A673 (cell line): Measurements from ENCODE around the gene MRPL51. TPM values are rescaled to one million over a fixed set of nuclear protein-coding genes. Genes with fewer than 3 reads are reported as not detected.
A peak's percentile ranks its signal among the peaks of the same experiment; 100 is the strongest.

Experiments
- BruUV-seq: library from RNA; stranded (reverse); fragments of 400-500 nt; replicated peaks from 2 replicates; lab custom pipeline; 2021; lab: Mats Ljungman, UMichigan
- CTCF ChIA-PET: fragments of 300-600 bp; sonication (Branson Sonifier 250); formaldehyde crosslinking; loops from one replicate; lab custom pipeline; 2022; ENCODE audit warnings: antibody characterized with exemption; lab: Charles Lee
- POLR2A ChIA-PET: fragments of 300-600 bp; sonication (Branson Sonifier 250); formaldehyde crosslinking; loops from one replicate; lab custom pipeline; 2022; ENCODE audit warnings: antibody characterized with exemption; ENCODE audit not compliant: low non-redundant PET; lab: Charles Lee
- DNase-seq: peaks from one replicate; pipeline ENCODE4 v3.0.0-alpha.2; 2015; ENCODE audit warnings: low spot score
- H3K27ac ChIP-seq: fragments of 200-600 bp; sonication (generic); 2 replicates; pipeline ENCODE4 v1.5.1; 2016; ENCODE audit warnings: mixed run types, low read depth, mild to moderate bottlenecking, mixed read lengths, antibody characterized with exemption, low read length; ENCODE audit not compliant: poor library complexity, severe bottlenecking
- H3K27me3 ChIP-seq: fragments of 200-600 bp; sonication (generic); replicated peaks from 2 replicates; pipeline ENCODE4 v1.6.1; 2017; ENCODE audit warnings: mixed run types, low read depth, mild to moderate bottlenecking, mixed read lengths, antibody characterized with exemption, low read length; ENCODE audit not compliant: insufficient read depth, poor library complexity
- H3K36me3 ChIP-seq: fragments of 200-600 bp; sonication (generic); 2 replicates; pipeline ENCODE4 v1.6.1; 2016; ENCODE audit warnings: mixed run types, mild to moderate bottlenecking, mixed read lengths, antibody characterized with exemption, low read length; ENCODE audit not compliant: insufficient read depth, poor library complexity, severe bottlenecking
- H3K4me1 ChIP-seq: fragments of 200-600 bp; sonication (generic); 2 replicates; pipeline ENCODE4 v1.6.1; 2017; ENCODE audit warnings: mixed run types, mild to moderate bottlenecking, mixed read lengths, antibody characterized with exemption, low read length; ENCODE audit not compliant: insufficient read depth, poor library complexity, severe bottlenecking
- H3K4me3 ChIP-seq: fragments of 200-600 bp; sonication (generic); 2 replicates; pipeline ENCODE4 v1.5.1; 2016; ENCODE audit warnings: low read depth, mixed run types, mild to moderate bottlenecking, mixed read lengths, low read length; ENCODE audit not compliant: poor library complexity, severe bottlenecking
- H3K9me3 ChIP-seq: fragments of 200-600 bp; sonication (generic); 2 replicates; pipeline ENCODE4 v1.6.1; 2016; ENCODE audit warnings: mixed run types, low read depth, mild to moderate bottlenecking, mixed read lengths, antibody characterized with exemption, low read length; ENCODE audit not compliant: poor library complexity, severe bottlenecking
- EZH2 ChIP-seq: fragments of 200-600 bp; sonication (generic); IDR thresholded peaks from 2 replicates; pipeline ENCODE4 v1.6.1; 2017; ENCODE audit warnings: borderline replicate concordance, low read depth, mild to moderate bottlenecking, mixed read lengths, antibody characterized with exemption, low read length; ENCODE audit not compliant: poor library complexity, severe bottlenecking
- intact Hi-C: fragments of 100-400 bp; cut with micrococcal nuclease; formaldehyde crosslinking; loops from one replicate; pipeline ENCODE4 v1.10.0; 2022; ENCODE audit not compliant: unreplicated experiment
- total RNA-seq: library from RNA; stranded (reverse); gene quantifications from 2 replicates; pipeline ENCODE4 v1.2.3, GENCODE V29; 2021
- TF ChIP-seq, protein P1 (sequence below): fragments of 300-800, 200-600 bp; sonication (generic); conservative IDR thresholded peaks from 2 replicates; pipeline ENCODE4 v1.5.1; 2017; ENCODE audit warnings: low read depth, mild to moderate bottlenecking, antibody characterized with exemption, low read length, moderate library complexity, mixed read lengths

The MRPL51 gene
- total RNA-seq, 1 experiment from 2014 or later: 401 TPM

GRCh38 chr12:6534945-6535696 lies 42.1 kb upstream of the MRPL51 start:
- Histone ChIP-seq H3K27me3 (no peaks in the 10 kb centered on the region), H3K4me3 (peak overlapping the region; percentile 84), H3K9me3 (no peaks in the 10 kb centered on the region), H3K36me3 (peaks cover 71% of the 10 kb centered on the region), H3K4me1 (peaks cover 49% of the 10 kb centered on the region), H3K27ac (peak overlapping the region; percentile 96)
- DNase-seq: peak; percentile 81
- no TSS peak for BruUV-seq
- ChIA-PET POLR2A (interaction anchor here (0.6 to 0.7 kb wide), 2 partner anchors 33 to 153 kb away, joined by 3 read pairs; partner anchors contain the start of gene NOP2), CTCF (no interaction called here)
- TF ChIP-seq, protein P1, sequence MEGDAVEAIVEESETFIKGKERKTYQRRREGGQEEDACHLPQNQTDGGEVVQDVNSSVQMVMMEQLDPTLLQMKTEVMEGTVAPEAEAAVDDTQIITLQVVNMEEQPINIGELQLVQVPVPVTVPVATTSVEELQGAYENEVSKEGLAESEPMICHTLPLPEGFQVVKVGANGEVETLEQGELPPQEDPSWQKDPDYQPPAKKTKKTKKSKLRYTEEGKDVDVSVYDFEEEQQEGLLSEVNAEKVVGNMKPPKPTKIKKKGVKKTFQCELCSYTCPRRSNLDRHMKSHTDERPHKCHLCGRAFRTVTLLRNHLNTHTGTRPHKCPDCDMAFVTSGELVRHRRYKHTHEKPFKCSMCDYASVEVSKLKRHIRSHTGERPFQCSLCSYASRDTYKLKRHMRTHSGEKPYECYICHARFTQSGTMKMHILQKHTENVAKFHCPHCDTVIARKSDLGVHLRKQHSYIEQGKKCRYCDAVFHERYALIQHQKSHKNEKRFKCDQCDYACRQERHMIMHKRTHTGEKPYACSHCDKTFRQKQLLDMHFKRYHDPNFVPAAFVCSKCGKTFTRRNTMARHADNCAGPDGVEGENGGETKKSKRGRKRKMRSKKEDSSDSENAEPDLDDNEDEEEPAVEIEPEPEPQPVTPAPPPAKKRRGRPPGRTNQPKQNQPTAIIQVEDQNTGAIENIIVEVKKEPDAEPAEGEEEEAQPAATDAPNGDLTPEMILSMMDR: no peak
- TF ChIP-seq EZH2: no peak
- intact Hi-C loops: loop anchor here (5.0 kb wide), 1 partner anchor 213 kb away; no protein-coding TSS in a partner anchor

- Histone ChIP-seq H3K4me1 (peaks cover 44% of the 10 kb centered on the region), H3K27me3 (no peaks in the 10 kb centered on the region), H3K4me3 (peak overlapping the region; percentile 84), H3K27ac (peak overlapping the region; percentile 96), H3K9me3 (no peaks in the 10 kb centered on the region), H3K36me3 (peaks cover 72% of the 10 kb centered on the region)
- POLR2A ChIA-PET: interaction anchor here (0.6 to 1.0 kb wide), 6 partner anchors 68 to 1483 kb away, joined by 3 to 5 read pairs (median 4); partner anchors contain the start of gene COPS7A
- BruUV-seq: no TSS peak
- intact Hi-C loops: no loop called here
- no peak for TF ChIP-seq EZH2
- TF ChIP-seq, protein P1: no peak
- DNase-seq: no peak
- CTCF ChIA-PET: interaction anchor here (0.7 kb wide), 1 partner anchor 101 kb away, joined by 3 read pairs; no protein-coding TSS in a partner anchor
These were observed 41.6 kb upstream of the MRPL51 start for GRCh38 chr12:6534695-6534944.

DNA sequence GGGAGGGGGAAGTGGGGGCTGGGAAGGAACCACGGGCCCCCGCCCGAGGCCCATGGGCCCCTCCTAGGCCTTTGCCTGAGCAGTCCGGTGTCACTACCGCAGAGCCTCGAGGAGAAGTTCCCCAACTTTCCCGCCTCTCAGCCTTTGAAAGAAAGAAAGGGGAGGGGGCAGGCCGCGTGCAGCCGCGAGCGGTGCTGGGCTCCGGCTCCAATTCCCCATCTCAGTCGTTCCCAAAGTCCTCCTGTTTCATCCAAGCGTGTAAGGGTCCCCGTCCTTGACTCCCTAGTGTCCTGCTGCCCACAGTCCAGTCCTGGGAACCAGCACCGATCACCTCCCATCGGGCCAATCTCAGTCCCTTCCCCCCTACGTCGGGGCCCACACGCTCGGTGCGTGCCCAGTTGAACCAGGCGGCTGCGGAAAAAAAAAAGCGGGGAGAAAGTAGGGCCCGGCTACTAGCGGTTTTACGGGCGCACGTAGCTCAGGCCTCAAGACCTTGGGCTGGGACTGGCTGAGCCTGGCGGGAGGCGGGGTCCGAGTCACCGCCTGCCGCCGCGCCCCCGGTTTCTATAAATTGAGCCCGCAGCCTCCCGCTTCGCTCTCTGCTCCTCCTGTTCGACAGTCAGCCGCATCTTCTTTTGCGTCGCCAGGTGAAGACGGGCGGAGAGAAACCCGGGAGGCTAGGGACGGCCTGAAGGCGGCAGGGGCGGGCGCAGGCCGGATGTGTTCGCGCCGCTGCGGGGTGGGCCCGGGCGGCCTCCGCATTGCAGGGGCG lies 41.0 kb upstream of the MRPL51 start, which contains the start of gene GAPDH:
Gene GAPDH (plus strand): TSS at position 595 of the 772 bp plus-strand sequence. CDS start 316 bp downstream, outside the sequence.
- intact Hi-C loops: no loop called here
- Histone ChIP-seq H3K27me3 (no peaks in the 10 kb centered on the region), H3K27ac (peak within 1 kb of the TSS; percentile 96), H3K4me3 (peak within 1 kb of the TSS; percentile 84), H3K36me3 (peaks cover 74% of the 10 kb centered on the region), H3K9me3 (no peaks in the 10 kb centered on the region), H3K4me1 (peaks cover 40% of the 10 kb centered on the region)
- ChIA-PET CTCF (interaction anchor here (0.6 to 0.7 kb wide), 3 partner anchors 98 to 427 kb away, joined by 3 read pairs; no protein-coding TSS in a partner anchor), POLR2A (interaction anchor here (0.6 to 1.0 kb wide), 21 partner anchors 12 to 1483 kb away, joined by 3 to 18 read pairs (median 5); partner anchors contain the start of genes COPS7A, MRPL51 and ZNF384)
- peak; percentile 99 for DNase-seq
- BruUV-seq: no TSS peak
- TF ChIP-seq EZH2: no peak
- TF ChIP-seq, protein P1: no peak
